ENCODE results near the gene PTPRG.

- TF ChIP-seq EZH2phosphoT487 (IDR thresholded peaks at IDR 0.05; ENCODE audit: low read depth) (no peak), CTCF (IDR thresholded peaks at IDR 0.05; ENCODE audit: low read depth, low read length) (no peak)
These were observed 283.0 kb downstream of the PTPRG start for GRCh38 chr3:61844346-61844745.

Data from OCI-LY3 (cell line).